HG03571 (cell line): ENCODE results near the gene TFF2.

Experiments
- ATAC-seq: cut with Tn5 transposase; IDR thresholded peaks from one replicate; pipeline ENCODE4 v1.9.1; 2021; ENCODE audit not compliant: unreplicated experiment

The TFF2 gene

GRCh38 chr21:42306366-42307035, 44.3 kb downstream of the TFF2 start:
- ATAC-seq, result no peak

GRCh38 chr21:42305707-42306147, 45.1 kb downstream of the TFF2 start:
- ATAC-seq, result no peak

- no peak for ATAC-seq
Observed at GRCh38 chr21:42304556-42305454, 46.0 kb downstream of the TFF2 start.

GRCh38 chr21:42303443-42303842, 47.4 kb downstream of the TFF2 start:
- no peak for ATAC-seq

GRCh38 chr21:42302794-42303193, 48.0 kb downstream of the TFF2 start:
- ATAC-seq, result no peak

- no peak for ATAC-seq
Observed at GRCh38 chr21:42302076-42302650, 48.6 kb downstream of the TFF2 start.

GRCh38 chr21:42301371-42302075, 49.3 kb downstream of the TFF2 start:
- no peak for ATAC-seq

- ATAC-seq, result no peak
Observed at GRCh38 chr21:42300956-42301355, 49.8 kb downstream of the TFF2 start.

- no peak for ATAC-seq
Observed at GRCh38 chr21:42300045-42300583, 50.7 kb downstream of the TFF2 start.

GRCh38 chr21:42299324-42300044, 51.3 kb downstream of the TFF2 start:
- ATAC-seq, result no peak

- ATAC-seq, result no peak
Observed at GRCh38 chr21:42298657-42299056, 52.1 kb downstream of the TFF2 start.

- ATAC-seq, result no peak
Observed at GRCh38 chr21:42298237-42298636, 52.6 kb downstream of the TFF2 start.

GRCh38 chr21:42297377-42297776, 53.4 kb downstream of the TFF2 start:
- ATAC-seq, result no peak

- no peak for ATAC-seq
Observed at GRCh38 chr21:42296501-42296900, 54.3 kb downstream of the TFF2 start.
